NCI-H2107 treated with DMSO at 0.1 percent for 48 hours (cell line): ENCODE measurements around the gene SLC43A3.

Experiments
- DNase-seq: peaks from one replicate; lab custom pipeline; 2025; ENCODE audit not compliant: unreplicated experiment; lab: John Stamatoyannopoulos, UW

SLC43A3 gene

DNA sequence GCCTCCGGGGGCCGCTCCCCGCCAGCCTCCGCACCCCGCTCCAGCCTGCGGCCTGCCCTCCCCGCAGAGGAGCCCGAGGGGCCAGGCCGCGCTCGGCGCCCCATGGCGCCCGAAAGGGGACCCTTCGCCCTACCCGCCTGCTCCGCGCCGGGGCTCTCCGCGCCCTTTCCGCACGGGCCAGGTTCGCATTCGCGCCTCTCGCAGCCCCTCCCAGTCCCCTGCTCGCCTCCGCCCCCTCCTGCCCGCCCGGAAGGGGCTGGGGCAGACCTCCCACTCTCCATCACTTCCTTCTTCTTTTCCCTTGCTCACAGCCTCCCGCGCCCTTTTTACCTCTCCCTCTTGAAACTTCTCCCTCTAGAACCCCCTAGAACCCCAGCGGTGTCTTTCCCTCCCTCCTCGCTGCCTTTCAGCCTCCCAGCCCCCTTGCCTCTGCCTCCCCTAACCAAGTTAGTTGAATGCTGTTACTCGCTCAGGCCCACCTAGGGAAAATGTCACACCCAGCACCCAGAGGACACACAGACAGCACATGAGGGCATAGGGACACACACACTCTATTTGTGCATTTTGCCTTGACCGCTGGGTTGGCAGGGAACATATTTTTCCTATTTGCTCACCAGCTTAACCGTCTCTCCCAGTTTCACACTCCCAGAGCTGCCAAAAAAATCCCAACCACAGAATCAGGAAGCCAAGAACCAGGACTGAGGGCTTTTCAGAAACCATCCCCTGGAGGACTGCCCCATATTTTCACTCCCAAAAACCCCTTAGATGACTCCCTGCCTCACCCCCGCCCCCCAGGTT, at the start of gene SLC43A3:
TSS of gene SLC43A3 (minus strand) at position 193 of the 798 bp plus-strand sequence. CDS start 949 bp downstream, outside the sequence.
- no peak for DNase-seq

DNA sequence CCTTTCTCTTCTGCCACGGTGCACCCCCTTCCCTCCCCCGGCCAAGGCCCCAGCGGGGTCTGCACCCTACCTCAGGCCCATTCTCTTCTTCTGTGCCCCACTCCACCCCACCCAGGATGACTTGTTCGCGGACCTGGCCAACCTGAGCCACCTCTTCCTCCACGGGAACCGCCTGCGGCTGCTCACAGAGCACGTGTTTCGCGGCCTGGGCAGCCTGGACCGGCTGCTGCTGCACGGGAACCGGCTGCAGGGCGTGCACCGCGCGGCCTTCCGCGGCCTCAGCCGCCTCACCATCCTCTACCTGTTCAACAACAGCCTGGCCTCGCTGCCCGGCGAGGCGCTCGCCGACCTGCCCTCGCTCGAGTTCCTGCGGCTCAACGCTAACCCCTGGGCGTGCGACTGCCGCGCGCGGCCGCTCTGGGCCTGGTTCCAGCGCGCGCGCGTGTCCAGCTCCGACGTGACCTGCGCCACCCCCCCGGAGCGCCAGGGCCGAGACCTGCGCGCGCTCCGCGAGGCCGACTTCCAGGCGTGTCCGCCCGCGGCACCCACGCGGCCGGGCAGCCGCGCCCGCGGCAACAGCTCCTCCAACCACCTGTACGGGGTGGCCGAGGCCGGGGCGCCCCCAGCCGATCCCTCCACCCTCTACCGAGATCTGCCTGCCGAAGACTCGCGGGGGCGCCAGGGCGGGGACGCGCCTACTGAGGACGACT, 49.3 kb upstream of the SLC43A3 start:
- no peak for DNase-seq

- no peak for DNase-seq
Measured at GRCh38 chr11:57475671-57476046, 48.7 kb upstream of the SLC43A3 start.

DNA sequence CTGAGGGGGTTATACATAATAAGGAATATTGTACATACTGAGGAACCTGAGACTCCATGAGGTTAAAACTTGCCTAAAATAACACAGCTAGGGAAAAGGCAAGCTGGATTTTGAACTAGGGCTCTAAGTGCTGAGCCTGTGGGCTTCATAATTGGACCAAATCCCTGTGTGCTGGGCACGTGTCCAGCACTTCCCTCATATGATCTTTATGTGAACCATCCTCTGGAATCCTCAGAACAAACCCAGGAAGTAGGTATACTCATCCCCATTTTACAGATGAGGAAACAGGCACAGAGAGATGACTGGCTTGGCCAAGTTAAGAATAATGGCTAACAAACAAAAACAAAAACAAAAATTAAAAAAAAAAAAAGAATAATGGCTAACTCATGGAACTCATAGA, 48.3 kb upstream of the SLC43A3 start:
- DNase-seq = no peak

DNA sequence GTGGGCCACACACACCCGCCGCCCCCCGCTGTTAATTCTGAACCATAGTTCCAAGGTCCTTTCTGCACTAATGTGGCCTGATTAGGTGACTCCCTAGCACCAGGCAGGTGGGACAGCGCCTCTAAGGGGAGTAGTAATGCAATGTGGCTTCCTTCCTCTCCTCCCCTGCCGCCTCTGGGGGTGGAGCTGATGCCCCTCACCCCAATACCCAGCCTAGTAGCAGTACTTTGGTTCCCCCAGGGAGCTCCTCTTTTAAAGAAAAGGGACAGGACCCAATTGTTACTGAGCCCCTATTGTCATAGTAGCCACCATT, 47.8 kb upstream of the SLC43A3 start:
- no peak for DNase-seq

DNA sequence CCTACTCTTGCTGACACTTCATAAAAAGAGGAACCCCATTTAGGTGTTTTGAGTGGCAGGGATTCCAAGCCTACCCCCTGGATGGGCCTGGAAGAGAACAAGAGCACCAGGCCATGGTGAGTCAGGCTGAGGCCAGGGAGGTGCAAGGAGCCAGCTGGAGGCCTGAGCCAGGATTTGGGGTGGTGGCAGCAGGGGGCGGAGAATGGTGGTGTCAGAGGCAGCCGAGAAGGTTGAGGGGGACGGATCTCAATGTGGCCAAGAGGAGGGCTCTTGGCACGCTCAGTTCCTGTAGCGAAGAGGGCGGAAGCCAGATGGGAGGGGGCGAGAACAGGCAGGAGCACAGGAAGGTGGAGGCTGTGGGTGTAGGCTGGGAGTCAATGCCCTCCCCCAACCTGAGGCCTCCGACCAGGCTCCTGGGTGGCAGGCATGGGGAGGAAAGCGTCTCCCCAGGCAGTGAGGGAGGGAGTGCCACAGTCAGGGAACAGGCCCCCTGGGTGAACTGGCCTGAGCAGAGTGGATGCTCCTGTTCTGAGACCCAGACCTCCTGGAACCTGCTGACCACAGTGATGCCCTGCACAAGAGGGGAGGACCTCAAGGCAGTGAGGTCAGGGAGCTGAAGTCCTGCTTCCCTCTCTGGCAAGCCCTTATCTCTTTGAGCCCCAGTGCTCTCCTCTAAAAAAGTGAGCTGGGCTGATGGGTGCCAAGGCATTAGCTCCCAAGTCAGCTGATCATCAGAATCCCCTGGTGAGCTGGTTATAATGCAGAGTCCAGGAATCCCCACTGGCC, 47.3 kb upstream of the SLC43A3 start:
- DNase-seq = no peak

DNA sequence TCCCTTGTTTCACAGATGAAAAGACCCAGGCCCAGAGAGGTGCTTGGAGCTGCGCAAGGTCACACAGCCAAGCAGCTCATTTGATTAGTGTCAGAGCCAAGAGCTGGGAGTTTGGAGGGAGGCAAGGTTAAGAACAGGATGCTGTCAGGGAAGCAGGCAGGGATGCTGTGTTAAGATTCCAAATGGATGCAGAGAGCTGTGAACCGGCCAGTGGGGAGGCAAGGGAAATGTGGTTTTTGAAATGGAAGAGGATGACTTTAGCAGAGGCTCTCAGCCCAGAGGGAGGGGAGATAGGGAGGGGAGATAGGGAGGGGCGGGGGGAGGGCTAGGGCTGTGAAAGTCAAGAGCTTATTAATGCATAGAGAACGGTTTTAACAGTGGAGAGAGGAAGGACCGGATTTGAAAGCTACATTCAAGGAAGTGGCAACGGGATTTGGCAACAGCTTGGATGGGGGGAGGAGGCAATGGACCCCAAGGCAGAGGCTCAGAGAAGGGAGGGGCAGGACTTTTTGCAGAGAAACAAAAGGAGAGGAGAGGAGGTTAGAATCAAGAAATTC, 46.4 kb upstream of the SLC43A3 start:
- no peak for DNase-seq

DNA sequence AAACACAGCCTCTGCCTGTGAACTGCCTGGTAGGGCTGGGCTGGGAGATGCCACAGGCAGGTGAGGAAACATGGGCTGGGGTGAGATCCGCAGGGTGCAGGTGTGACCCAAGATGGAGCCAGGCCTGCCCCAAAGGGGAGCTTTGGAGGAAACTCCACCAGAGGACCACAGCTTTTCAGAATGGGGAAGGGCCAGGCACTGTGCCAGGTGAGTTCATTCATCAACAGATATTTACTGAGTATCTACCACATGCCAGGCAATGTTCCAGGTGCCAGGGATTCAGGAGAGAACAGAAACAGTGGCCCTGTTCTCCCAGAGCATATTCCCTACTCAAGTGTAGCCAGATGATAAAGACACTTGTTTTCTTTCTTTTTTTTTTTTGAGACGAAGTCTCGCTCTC, 44.6 kb upstream of the SLC43A3 start:
- DNase-seq = peak; percentile 58

DNA sequence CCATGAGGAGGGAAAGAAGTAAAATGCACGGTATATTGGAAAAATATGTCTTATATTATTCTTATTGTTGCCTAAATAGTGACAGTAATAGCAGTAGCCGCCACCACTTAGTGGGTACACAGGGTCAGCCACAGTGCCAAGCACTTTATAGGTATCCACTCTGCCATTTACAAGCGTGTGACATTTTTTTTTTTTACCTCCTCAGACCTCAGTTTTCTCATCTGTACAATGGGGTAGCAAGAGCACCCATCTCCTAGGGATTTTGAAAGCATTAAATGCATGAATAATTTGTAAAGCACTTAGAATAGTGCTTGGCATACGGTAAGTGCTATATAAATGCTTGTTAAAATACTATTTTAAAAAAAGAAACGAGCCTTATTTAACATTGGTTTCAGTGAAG, 42.3 kb upstream of the SLC43A3 start:
- DNase-seq = no peak

GRCh38 chr11:57468276-57468675, 41.4 kb upstream of the SLC43A3 start:
- no peak for DNase-seq

DNA sequence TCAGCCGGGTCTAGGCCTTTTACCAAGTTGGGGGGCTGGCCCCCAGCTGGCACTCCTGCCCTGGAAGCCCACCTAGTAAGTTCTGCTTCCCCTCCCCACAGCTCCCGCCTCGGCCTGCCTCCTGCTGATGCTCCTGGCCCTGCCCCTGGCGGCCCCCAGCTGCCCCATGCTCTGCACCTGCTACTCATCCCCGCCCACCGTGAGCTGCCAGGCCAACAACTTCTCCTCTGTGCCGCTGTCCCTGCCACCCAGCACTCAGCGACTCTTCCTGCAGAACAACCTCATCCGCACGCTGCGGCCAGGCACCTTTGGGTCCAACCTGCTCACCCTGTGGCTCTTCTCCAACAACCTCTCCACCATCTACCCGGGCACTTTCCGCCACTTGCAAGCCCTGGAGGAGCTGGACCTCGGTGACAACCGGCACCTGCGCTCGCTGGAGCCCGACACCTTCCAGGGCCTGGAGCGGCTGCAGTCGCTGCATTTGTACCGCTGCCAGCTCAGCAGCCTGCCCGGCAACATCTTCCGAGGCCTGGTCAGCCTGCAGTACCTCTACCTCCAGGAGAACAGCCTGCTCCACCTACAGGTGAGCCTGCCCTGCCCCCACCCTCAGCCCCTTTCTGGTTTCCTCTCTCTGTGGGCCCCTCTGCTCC, 40.7 kb upstream of the SLC43A3 start:
- DNase-seq = no peak

DNA sequence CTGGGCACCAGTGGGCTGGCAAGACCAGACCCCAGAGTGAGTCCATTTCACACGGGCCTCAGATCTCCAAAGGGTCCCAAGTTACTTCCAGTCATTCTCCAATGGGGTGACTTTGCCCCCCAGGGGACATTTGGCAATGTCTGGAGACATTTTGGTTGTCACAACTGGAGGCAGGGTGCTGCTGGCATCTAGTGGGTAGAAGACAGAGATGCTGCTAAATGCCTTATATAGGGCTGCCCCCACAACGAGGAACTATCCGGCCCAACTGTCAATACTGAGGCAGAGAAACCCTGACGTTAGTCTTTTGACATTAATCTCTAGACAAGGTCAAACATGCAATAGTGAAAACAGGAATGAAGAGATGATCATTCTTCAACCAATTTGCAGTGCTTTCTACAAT, 39.8 kb upstream of the SLC43A3 start:
- DNase-seq = no peak

DNA sequence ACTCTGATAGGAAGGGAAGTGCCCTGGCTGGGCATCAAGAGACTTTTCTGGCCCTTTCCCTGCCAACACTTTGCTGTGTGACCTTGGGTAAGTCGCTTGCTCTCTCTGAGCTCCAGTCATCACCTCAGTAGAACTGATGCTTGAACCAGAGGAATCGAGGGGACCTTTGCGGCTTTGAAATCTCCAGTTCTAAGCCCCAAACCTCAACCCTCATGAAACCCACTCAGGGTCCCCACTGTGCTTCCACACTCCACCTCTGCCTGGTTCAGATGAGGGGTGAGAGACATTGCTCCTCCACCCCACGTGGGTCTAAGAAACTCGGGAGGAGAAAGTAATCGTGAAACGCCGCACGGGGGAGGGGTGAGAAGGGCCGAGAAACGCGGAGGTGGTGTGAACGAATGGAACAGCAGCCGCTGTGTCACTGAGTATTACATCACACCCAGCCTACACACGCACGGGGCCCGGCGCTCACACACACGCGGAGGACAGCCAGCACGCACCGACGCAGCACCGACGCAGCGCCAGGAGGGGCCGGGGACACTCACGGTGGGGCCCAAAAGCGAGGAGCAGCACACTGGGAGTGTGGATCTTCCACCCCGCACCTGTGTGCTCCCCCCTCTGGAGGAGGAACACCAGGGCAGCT, 37.7 kb upstream of the SLC43A3 start:
- DNase-seq = no peak

- DNase-seq = no peak
Measured at GRCh38 chr11:57463671-57464538, 37.0 kb upstream of the SLC43A3 start.

DNA sequence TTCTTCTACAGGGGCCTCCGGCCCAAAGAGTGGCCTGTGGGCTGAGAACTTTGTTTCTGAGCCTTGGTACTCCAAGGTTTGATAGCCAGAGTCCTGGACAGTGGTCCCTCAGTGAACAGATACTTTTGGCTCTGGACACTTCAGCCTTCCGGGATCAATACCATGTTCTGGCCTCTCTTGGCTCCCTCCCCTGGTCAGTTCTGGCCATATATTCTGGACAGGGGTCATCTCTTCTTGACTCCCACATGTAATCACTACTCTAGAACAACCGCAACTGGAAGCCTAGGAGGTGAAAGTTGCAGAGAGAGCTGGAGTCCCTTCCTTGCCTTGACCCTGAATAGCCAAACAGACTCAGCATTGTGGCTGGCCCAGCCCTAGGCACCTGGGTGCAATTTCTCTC, 35.7 kb upstream of the SLC43A3 start:
- no peak for DNase-seq

DNA sequence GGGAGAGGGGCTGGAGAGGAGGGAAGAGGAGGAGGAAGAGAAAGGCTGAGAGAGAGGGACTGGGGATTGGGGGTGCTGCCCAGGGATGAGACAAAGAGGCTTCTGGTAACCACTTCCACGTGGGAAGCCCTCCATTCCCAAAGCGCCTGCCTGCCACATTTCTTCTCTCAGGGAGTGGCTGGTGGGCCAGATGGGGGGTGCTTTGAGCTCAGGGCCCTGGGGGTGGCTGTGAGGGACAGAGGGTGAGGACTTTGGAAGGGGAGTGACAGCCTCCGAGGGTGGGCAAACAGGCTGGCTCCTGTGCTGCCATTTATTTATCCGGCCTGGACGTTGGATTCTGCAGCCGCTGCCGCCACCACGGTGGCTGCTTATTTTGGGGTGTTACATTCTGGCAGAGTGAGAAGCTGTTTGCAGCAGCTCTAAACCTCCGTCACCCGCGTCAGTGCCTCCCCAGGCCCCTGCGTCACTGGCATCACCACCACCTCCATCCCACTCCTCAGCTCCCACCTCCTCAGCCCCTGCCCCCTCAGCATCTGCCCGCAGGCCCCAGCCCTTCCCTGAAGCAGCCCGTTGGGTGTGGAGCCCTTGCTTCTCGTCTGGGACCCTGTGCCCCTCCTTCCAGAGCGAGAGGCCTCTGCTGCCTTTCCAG, 35.0 kb upstream of the SLC43A3 start:
- no peak for DNase-seq

DNA sequence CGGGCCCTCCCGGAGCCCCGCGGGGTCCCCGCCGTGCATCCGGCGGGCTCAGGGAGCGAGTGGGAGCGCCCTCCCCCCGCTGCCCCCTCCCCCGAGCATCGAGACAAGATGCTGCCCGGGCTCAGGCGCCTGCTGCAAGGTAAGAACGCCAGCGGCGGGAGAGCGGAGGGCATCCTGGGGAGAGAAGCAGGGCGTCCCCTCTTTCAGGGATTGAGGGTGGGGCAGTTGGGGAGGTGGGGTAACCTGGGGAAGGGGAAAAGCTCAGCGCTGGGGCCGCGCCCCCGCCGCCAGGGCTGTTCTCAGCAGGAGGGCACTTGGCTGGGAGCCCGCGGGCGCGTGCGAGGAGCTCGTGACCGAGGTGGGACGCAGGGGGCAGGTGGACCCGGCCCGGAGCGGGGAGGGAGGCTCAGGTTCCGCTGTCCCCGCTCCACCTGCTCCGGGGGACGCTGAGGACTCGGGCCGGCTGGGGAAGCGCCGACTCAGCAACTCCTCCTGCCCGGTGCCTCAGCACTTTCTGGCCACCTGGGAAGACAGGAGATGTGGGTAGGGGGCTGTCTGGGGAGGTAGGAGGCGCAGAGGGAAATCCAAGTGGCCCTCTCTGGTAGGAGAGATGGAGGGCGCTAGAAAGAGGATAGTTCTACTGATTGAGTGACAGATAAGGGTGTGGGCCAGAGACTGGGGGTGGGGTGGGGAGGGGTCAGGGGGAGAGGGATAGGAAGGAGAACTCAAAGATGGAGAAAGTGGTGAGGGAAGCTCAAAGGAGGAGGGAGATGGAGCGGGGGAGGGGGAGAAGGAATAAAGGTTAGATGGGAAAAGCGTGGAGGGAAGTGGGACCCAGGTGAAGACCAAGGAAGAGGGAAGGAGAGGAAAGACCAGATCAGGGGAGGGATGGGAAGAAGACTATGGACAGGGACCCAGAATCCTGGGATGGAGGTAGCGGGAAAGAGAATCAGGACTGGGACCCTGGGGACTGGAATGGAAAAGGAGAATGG, 34.1 kb upstream of the SLC43A3 start:
- DNase-seq = no peak
